HepG2 (cell line): ENCODE data around the gene HOXB2. TPM values are rescaled to one million over a fixed set of nuclear protein-coding genes. Genes with fewer than 3 reads are reported as not detected.

Source experiments
- ATAC-seq: fragments of 200-7000 bp; cut with Tn5 transposase; 3 replicates; pipeline ENCODE4 v1.9.1; 2020; ENCODE audit warnings: mild to moderate bottlenecking, moderate library complexity
- BruUV-seq: library from RNA; stranded (reverse); fragments of 400-500 nt; replicated peaks from 2 replicates; lab custom pipeline; 2021; lab: Mats Ljungman, UMichigan
- CTCF ChIA-PET: fragments of 300-600 bp; formaldehyde crosslinking; extraction: SDS; loops from one replicate; lab custom pipeline; 2021; ENCODE audit warnings: low total read pairs, inconsistent platforms, low intra/inter-chr PET ratio; lab: Yijun Ruan, JAX
- POLR2A ChIA-PET: fragments of 350-600 bp; sonication (Branson Sonifier 250); formaldehyde crosslinking; loops from one replicate; lab custom pipeline; 2020; ENCODE audit warnings: antibody characterized with exemption, inconsistent platforms; lab: Yijun Ruan, JAX
- DNase-seq: peaks from one replicate; pipeline ENCODE4 v3.0.0-alpha.2; 2015; ENCODE audit warnings: low spot score
- FAIRE-seq: peaks from 3 replicates; lab custom pipeline; 2011; peaks lifted over from hg19 to GRCh38; lab: Jason Lieb, UNC
- H2AFZ ChIP-seq: one replicate; pipeline ENCODE4 v1.6.1; 2011; ENCODE audit warnings: low read length, inconsistent platforms
- H3K27ac ChIP-seq: fragments of 300-600 bp; 3 replicates; pipeline ENCODE4 v1.8.0; 2011; ENCODE audit warnings: mixed run types, mild to moderate bottlenecking, mixed read lengths, low read length, inconsistent platforms; ENCODE audit not compliant: insufficient read depth; ENCODE audit errors: extremely low read length
- H3K27me3 ChIP-seq, 2 experiments: fragments of 200-600 bp in 1 of 2; 2 replicates in 1 of 2; 3 replicates in 1 of 2; pipeline versions ENCODE4 v1.6.0 to v1.8.0; 2011; ENCODE audit warnings: low read length in 2 of 2, mild to moderate bottlenecking in 2 of 2, moderate library complexity in 2 of 2, inconsistent platforms in 1 of 2; ENCODE audit not compliant: insufficient read depth in 2 of 2, control insufficient read depth in 1 of 2
- H3K36me3 ChIP-seq, 2 experiments: fragments of 200-600 bp in 1 of 2; replicated peaks in 1 of 2; 2 replicates in 1 of 2; 3 replicates in 1 of 2; pipeline versions ENCODE4 v1.5.1 to v1.8.0; 2011; ENCODE audit warnings: low read length in 2 of 2, inconsistent platforms in 1 of 2; ENCODE audit not compliant: insufficient read depth in 2 of 2, control insufficient read depth in 1 of 2
- H3K4me1 ChIP-seq: 2 replicates; pipeline ENCODE4 v1.5.1; 2012; ENCODE audit warnings: low read length, inconsistent platforms; ENCODE audit not compliant: insufficient read depth
- H3K4me2 ChIP-seq: 2 replicates; pipeline ENCODE4 v1.6.0; 2011; ENCODE audit warnings: low read depth, low read length, inconsistent platforms
- H3K4me3 ChIP-seq, 3 experiments: fragments of 200-600 bp in 1 of 3; sonication (generic), shearing (Covaris generic) in 1 of 3; replicated peaks in 1 of 3; 2 replicates each; pipeline ENCODE4 v1.5.1; 2011 to 2016; ENCODE audit warnings: low read length in 3 of 3, inconsistent platforms in 2 of 3, low read depth in 2 of 3, mild to moderate bottlenecking in 2 of 3, control low read depth in 1 of 3, mixed read lengths in 1 of 3; ENCODE audit not compliant: insufficient read depth in 1 of 3
- H3K79me2 ChIP-seq: one replicate; pipeline ENCODE4 v1.6.1; 2011; ENCODE audit warnings: low read length, inconsistent platforms; ENCODE audit not compliant: insufficient read depth
- H3K9ac ChIP-seq: 2 replicates; pipeline ENCODE4 v1.6.0; 2011; ENCODE audit warnings: mild to moderate bottlenecking, low read depth, low read length, inconsistent platforms; ENCODE audit not compliant: insufficient read depth
- H3K9me3 ChIP-seq: 2 replicates; pipeline ENCODE4 v1.5.1; 2012; ENCODE audit warnings: mild to moderate bottlenecking, low read length
- H4K20me1 ChIP-seq: 2 replicates; pipeline ENCODE4 v1.6.0; 2011; ENCODE audit warnings: inconsistent platforms, mild to moderate bottlenecking, low read length, moderate library complexity; ENCODE audit not compliant: insufficient read depth
- GABPA ChIP-seq, 2 experiments: IDR thresholded peaks; 2 replicates each; pipeline ENCODE4 v1.6.1; 2011 to 2016; ENCODE audit warnings: low read depth in 2 of 2, low read length in 1 of 2, missing biosample characterization in 1 of 2, missing genetic modification characterization in 1 of 2
- RNF2 ChIP-seq: fragments of 450-650 bp; conservative IDR thresholded peaks from 2 replicates; pipeline ENCODE4 v1.6.1; 2016; ENCODE audit warnings: low read depth
- SIN3B ChIP-seq: fragments of 150-350 bp; IDR thresholded peaks from 2 replicates; pipeline ENCODE4 v1.6.1; 2014; ENCODE audit warnings: low read length
- SRSF9 ChIP-seq: fragments of 200-400 bp; formaldehyde crosslinking; IDR thresholded peaks from 2 replicates; pipeline ENCODE4 v1.6.1; 2018; ENCODE audit warnings: borderline replicate concordance, mild to moderate bottlenecking, low read depth, low read length; ENCODE audit not compliant: insufficient read depth, poor library complexity, severe bottlenecking
- TERF1 ChIP-seq: sonication (generic); formaldehyde crosslinking; IDR thresholded peaks from 2 replicates; pipeline ENCODE4 v1.8.0; 2022; ENCODE audit warnings: mild to moderate bottlenecking, missing genetic modification reagents, moderate library complexity
- ZBTB7A ChIP-seq: sonication (generic); formaldehyde crosslinking; IDR thresholded peaks from 2 replicates; pipeline ENCODE4 v1.8.0; 2022; ENCODE audit warnings: mild to moderate bottlenecking, missing genetic modification reagents
- ZSCAN22 ChIP-seq: sonication (generic); formaldehyde crosslinking; IDR thresholded peaks from 2 replicates; pipeline ENCODE4 v1.4.0; 2020; ENCODE audit warnings: mild to moderate bottlenecking, missing genetic modification reagents
- ZSCAN25 ChIP-seq: sonication (generic); formaldehyde crosslinking; IDR thresholded peaks from 2 replicates; pipeline ENCODE4 v1.8.0; 2022; ENCODE audit warnings: mild to moderate bottlenecking, missing genetic modification reagents
- WGBS: methylation state at CpG from one replicate; pipeline ENCODE4 v1.1.6; 2017; ENCODE audit warnings: low lambda C conversion rate; 5-methylcytosine and 5-hydroxymethylcytosine counted together
- in situ Hi-C: cut with HindIII; loops from 2 replicates; pipeline ENCODE4 v1.10.0; 2017; ENCODE audit warnings: low pct_unique_long_range_greater_than_20kb; ENCODE audit not compliant: extremely low pct_ligation_motif_present
- intact Hi-C: fragments of 100-400 bp; cut with micrococcal nuclease; formaldehyde crosslinking; loops from one replicate; pipeline ENCODE4 v1.10.0; 2022; ENCODE audit not compliant: unreplicated experiment
- polyA plus RNA-seq, 8 experiments: library from polyadenylated mRNA; depleted of rRNA in 3 of 8; stranded (reverse) in 7 of 8; unstranded in 1 of 8; fragments of >200 nt; fragmentation: Illumina TruSeq in 4 of 8; extraction: Trizol in 4 of 8; gene quantifications; 2 replicates each; pipeline versions ENCODE4 v1.2.1 to v1.2.3, GENCODE V29; 2011 to 2016; ENCODE audit warnings: low read depth in 4 of 8, missing spikeins in 1 of 8, mixed read lengths in 1 of 8; ENCODE audit not compliant: insufficient read depth in 1 of 8
- total RNA-seq, 5 experiments: library from RNA; depleted of rRNA; stranded (reverse); fragments of >200 nt; fragmentation: Illumina TruSeq; extraction: Trizol; gene quantifications; 2 replicates each; pipeline ENCODE4 v1.2.3, GENCODE V29; 2016; ENCODE audit warnings: low read depth in 1 of 5

The HOXB2 gene
- total and polyA plus RNA-seq, 2 of the 13 experiments (the other 11 are each of a cell fraction or from before 2014, with no cell fraction given) = not detected

GRCh38 chr17:48584223-48584741, 39.4 kb upstream of the HOXB2 start:
- Histone ChIP-seq H3K9ac (no peak overlapping the region), H3K27me3 (peaks cover 31 to 95% of the 10 kb centered on the region in 2 experiments), H2AFZ (no peak overlapping the region), H3K4me2 (no peak overlapping the region), H3K79me2 (no peaks in the 10 kb centered on the region), H3K9me3 (no peaks in the 10 kb centered on the region), H3K36me3 (no peaks in the 10 kb centered on the region), H3K27ac (no peak overlapping the region), H3K4me1 (peaks cover 7% of the 10 kb centered on the region; the same call in 1 of the 2 replicates), H4K20me1 (peaks cover 4% of the 10 kb centered on the region; the same call in 1 of the 2 replicates), H3K4me3 (no peak overlapping the region)
- WGBS = 6% methylated on average over 2 of the region's 2 CpGs
- no TSS peak for BruUV-seq
- no peak for FAIRE-seq
- no peak for DNase-seq
- TF ChIP-seq ZBTB7A (no peak), SIN3B (no peak), GABPA (IDR thresholded peaks at IDR 0.05; ENCODE audit: low read depth, low read length) (no peak), GABPA (CRISPR knock-in tag; IDR thresholded peaks at IDR 0.05; ENCODE audit: low read depth) (no peak), RNF2 (no peak), TERF1 (CRISPR knock-in tag) (no peak), SRSF9 (no peak), ZSCAN22 (no peak), ZSCAN25 (CRISPR knock-in tag) (no peak)
- no peak for ATAC-seq
- POLR2A ChIA-PET = no interaction called here
- in situ Hi-C loops (no loop called here), intact Hi-C loops (no loop called here)
- CTCF ChIA-PET = no interaction called here
